ENCODE results near the gene PCGF2. TPM values are rescaled to one million over a fixed set of nuclear protein-coding genes. Genes with fewer than 3 reads are reported as not detected.

The PCGF2 gene
- total and polyA plus RNA-seq, 9 of the 15 experiments (the other 6 are each of a cell fraction or from before 2014, with no cell fraction given) = 1.3 to 33.4 (median 7.0) TPM

DNA sequence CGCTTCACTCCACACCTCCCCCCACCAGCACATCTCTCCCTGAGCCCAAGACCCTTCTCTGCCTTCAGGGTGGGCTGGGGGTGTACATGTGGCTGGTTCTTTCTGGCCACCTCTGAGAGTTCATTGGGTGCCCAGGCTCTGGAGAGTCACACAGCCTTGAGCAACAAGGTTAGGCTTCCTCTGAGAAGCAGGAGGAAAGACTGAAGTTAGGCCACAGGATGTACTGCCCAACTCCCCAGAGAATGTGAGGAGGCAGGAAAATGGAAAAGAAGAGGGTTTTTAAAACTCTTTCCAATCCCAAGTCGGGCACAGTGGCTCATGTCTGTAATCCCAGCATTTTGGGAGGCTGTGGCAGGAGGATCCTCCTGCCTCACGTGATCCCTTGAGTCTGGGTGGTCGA, 7.3 kb downstream of the PCGF2 start:
- intact Hi-C loops (cut with micrococcal nuclease) = no loop called here
- 64% methylated on average over 3 of the region's 4 CpGs for WGBS (ENCODE audit: insufficient coverage, low coverage, missing lambda C conversion rate)
- H3K4me3 ChIP-seq = no peak overlapping the region
- FAIRE-seq (no peak), ATAC-seq (no peak), DNase-seq (ENCODE audit: extremely low read depth in 1 of 4, low spot score in 3 of 4) (no peak)
- H3K36me3 ChIP-seq (ENCODE audit: control insufficient read depth, insufficient read depth, low read length) = peaks cover 49% of the 10 kb centered on the region; the same call in 2 of the 3 replicates
- ChIA-PET CTCF (ENCODE audit: low intra/inter-chr PET ratio) (no interaction called here), POLR2A (no interaction called here)
- peak overlapping the region in 1 of 2 experiments; percentile 56; a peak in 1 of 4 replicates for H3K9ac ChIP-seq (ENCODE audit: insufficient read depth in 1 of 2, low read depth in 2 of 2, low read length in 2 of 2)
- no peaks in the 10 kb centered on the region for H3K27me3 ChIP-seq (ENCODE audit: control insufficient read depth in 2 of 2, insufficient read depth in 2 of 2, low read length in 2 of 2)
- peaks cover 10% of the 10 kb centered on the region for H4K20me1 ChIP-seq (replicated peaks; ENCODE audit: control insufficient read depth, insufficient read depth, low read length)
- H3K9me1 ChIP-seq (ENCODE audit: control insufficient read depth, insufficient read depth, low read length) = peaks cover 5% of the 10 kb centered on the region
- no peak overlapping the region for H2AFZ ChIP-seq (ENCODE audit: low read depth, low read length)
- peaks cover 40% of the 10 kb centered on the region for H3K79me2 ChIP-seq (ENCODE audit: control insufficient read depth, insufficient read depth, low read length)
- H3K9me3 ChIP-seq (replicated peaks; ENCODE audit: control insufficient read depth, insufficient read depth, low read depth, low read length) = no peaks in the 10 kb centered on the region
- no TSS peak for BruUV-seq (replicated peaks)
- in situ Hi-C loops (cut with MboI) = no loop called here
- no peak overlapping the region for H3K27ac ChIP-seq (ENCODE audit: extremely low read depth, low read depth, low read length)
- no peak overlapping the region for H3K4me2 ChIP-seq (ENCODE audit: insufficient read depth, low read length)
- peaks cover 5 to 27% of the 10 kb centered on the region in 2 experiments for H3K4me1 ChIP-seq (replicated peaks in 1 of 2; ENCODE audit: control insufficient read depth in 2 of 2, insufficient read depth in 2 of 2, low read length in 2 of 2)
- TF ChIP-seq ELK3 (CRISPR knock-in tag; IDR thresholded peaks at IDR 0.05) (no peak), NR1H2 (CRISPR knock-in tag; IDR thresholded peaks at IDR 0.05) (no peak), IRF2 (CRISPR knock-in tag; IDR thresholded peaks at IDR 0.05) (no peak), CREBBP (IDR thresholded peaks at IDR 0.05; ENCODE audit: low read depth, low read length) (no peak), CHD2 (IDR thresholded peaks at IDR 0.05; ENCODE audit: low read depth, low read length) (no peak), ILK (tag; IDR thresholded peaks at IDR 0.05; ENCODE audit: borderline replicate concordance, low read depth) (no peak), RBFOX2 (IDR thresholded peaks at IDR 0.05; ENCODE audit: low read depth, low read length) (no peak), AFF4 (CRISPR knock-in tag; IDR thresholded peaks at IDR 0.05) (no peak), RHOXF2B (CRISPR knock-in tag; conservative IDR thresholded peaks at IDR 0.05) (no peak), PHTF2 (CRISPR knock-in tag; IDR thresholded peaks at IDR 0.05) (no peak), SMARCA5 (IDR thresholded peaks at IDR 0.05) (no peak), ZNF124 (CRISPR knock-in tag; IDR thresholded peaks at IDR 0.05) (no peak), ZBTB2 (IDR thresholded peaks at IDR 0.05) (no peak), PTTG1 (tag; IDR thresholded peaks at IDR 0.05; ENCODE audit: low read depth) (no peak), SMAD2 (IDR thresholded peaks at IDR 0.05; ENCODE audit: low read depth, low read length) (no peak), ZNF3 (CRISPR knock-in tag; IDR thresholded peaks at IDR 0.05) (no peak)
- TF ChIP-seq, protein P1, sequence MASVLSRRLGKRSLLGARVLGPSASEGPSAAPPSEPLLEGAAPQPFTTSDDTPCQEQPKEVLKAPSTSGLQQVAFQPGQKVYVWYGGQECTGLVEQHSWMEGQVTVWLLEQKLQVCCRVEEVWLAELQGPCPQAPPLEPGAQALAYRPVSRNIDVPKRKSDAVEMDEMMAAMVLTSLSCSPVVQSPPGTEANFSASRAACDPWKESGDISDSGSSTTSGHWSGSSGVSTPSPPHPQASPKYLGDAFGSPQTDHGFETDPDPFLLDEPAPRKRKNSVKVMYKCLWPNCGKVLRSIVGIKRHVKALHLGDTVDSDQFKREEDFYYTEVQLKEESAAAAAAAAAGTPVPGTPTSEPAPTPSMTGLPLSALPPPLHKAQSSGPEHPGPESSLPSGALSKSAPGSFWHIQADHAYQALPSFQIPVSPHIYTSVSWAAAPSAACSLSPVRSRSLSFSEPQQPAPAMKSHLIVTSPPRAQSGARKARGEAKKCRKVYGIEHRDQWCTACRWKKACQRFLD (CRISPR knock-in tag; IDR thresholded peaks at IDR 0.05) = no peak

Data from K562 (cell line).